GM23338 (cell line): ENCODE results near the gene SARNP. TPM values are rescaled to one million over a fixed set of nuclear protein-coding genes. Genes with fewer than 3 reads are reported as not detected.

Source experiments
- ATAC-seq: fragments of 200-7000 bp; cut with Tn5 transposase; 3 replicates; pipeline ENCODE4 v1.9.1; 2020
- DNase-seq: peaks from one replicate; pipeline ENCODE4 v3.0.0-alpha.2; 2015; ENCODE audit warnings: low spot score
- H2AFZ ChIP-seq: fragments of 200-600 bp; sonication (generic); 2 replicates; pipeline ENCODE4 v1.8.0; 2016; ENCODE audit warnings: antibody characterized with exemption, mild to moderate bottlenecking, moderate library complexity
- H3F3A ChIP-seq: fragments of 200-600 bp; sonication (generic); replicated peaks from 2 replicates; pipeline ENCODE4 v1.8.0; 2017; ENCODE audit warnings: antibody characterized with exemption, mixed run types, low read depth
- H3K27ac ChIP-seq: fragments of 200-600 bp; sonication (generic); 2 replicates; pipeline ENCODE4 v1.6.1; 2016; ENCODE audit warnings: low read depth
- H3K27me3 ChIP-seq: fragments of 200-600 bp; sonication (generic); 2 replicates; pipeline ENCODE4 v1.8.0; 2016; ENCODE audit warnings: mild to moderate bottlenecking, mixed run types, moderate library complexity; ENCODE audit not compliant: insufficient read depth
- H3K36me3 ChIP-seq: fragments of 200-600 bp; sonication (generic); 2 replicates; pipeline ENCODE4 v1.8.0; 2016; ENCODE audit warnings: mild to moderate bottlenecking; ENCODE audit not compliant: insufficient read depth
- H3K4me1 ChIP-seq: fragments of 200-600 bp; sonication (generic); 2 replicates; pipeline ENCODE4 v1.8.0; 2016; ENCODE audit warnings: mild to moderate bottlenecking, moderate library complexity; ENCODE audit not compliant: insufficient read depth
- H3K4me2 ChIP-seq: fragments of 200-600 bp; sonication (generic); 2 replicates; pipeline ENCODE4 v1.7.1; 2017; ENCODE audit warnings: mixed run types
- H3K4me3 ChIP-seq: fragments of 200-600 bp; sonication (generic); 2 replicates; pipeline ENCODE4 v1.6.1; 2016; ENCODE audit warnings: mixed run types
- H3K79me2 ChIP-seq: fragments of 200-600 bp; sonication (generic); replicated peaks from 2 replicates; pipeline ENCODE4 v1.8.0; 2017; ENCODE audit warnings: mild to moderate bottlenecking; ENCODE audit not compliant: insufficient read depth
- H3K9me2 ChIP-seq: fragments of 200-600 bp; sonication (generic); 2 replicates; pipeline ENCODE4 v1.8.0; 2017; ENCODE audit not compliant: insufficient read depth
- H4K20me1 ChIP-seq: fragments of 200-600 bp; sonication (generic); replicated peaks from 2 replicates; pipeline ENCODE4 v1.8.0; 2017; ENCODE audit warnings: mild to moderate bottlenecking; ENCODE audit not compliant: insufficient read depth
- H3K27ac Mint-ChIP-seq: 2 replicates; pipeline ENCODE4 v1.8.0; 2020; ENCODE audit warnings: inconsistent platforms, mild to moderate bottlenecking, moderate library complexity, mixed read lengths
- H3K27me3 Mint-ChIP-seq: 3 replicates; pipeline ENCODE4 v1.8.0; 2022; ENCODE audit warnings: low read depth, mild to moderate bottlenecking, moderate library complexity, mixed read lengths, inconsistent platforms; ENCODE audit not compliant: insufficient read depth, poor library complexity
- H3K36me3 Mint-ChIP-seq: 3 replicates; pipeline ENCODE4 v1.8.0; 2021; ENCODE audit warnings: low read depth, mild to moderate bottlenecking, inconsistent platforms, moderate library complexity, mixed read lengths
- H3K4me1 Mint-ChIP-seq: 3 replicates; pipeline ENCODE4 v1.8.0; 2020; ENCODE audit warnings: mild to moderate bottlenecking, inconsistent platforms, mixed read lengths
- H3K4me3 Mint-ChIP-seq: 3 replicates; pipeline ENCODE4 v1.8.0; 2021; ENCODE audit warnings: moderate library complexity, mild to moderate bottlenecking, inconsistent platforms, mixed read lengths
- H3K9me3 Mint-ChIP-seq: 3 replicates; pipeline ENCODE4 v1.8.0; 2020; ENCODE audit warnings: moderate library complexity, mild to moderate bottlenecking, inconsistent platforms, mixed read lengths
- CREB1 ChIP-seq: fragments of 250-450 bp; sonication (Bioruptor Pico); IDR thresholded peaks from 2 replicates; pipeline ENCODE4 v1.5.0; 2020; ENCODE audit warnings: low read depth, mild to moderate bottlenecking, moderate library complexity
- EZH2 ChIP-seq: fragments of 200-600 bp; sonication (generic); IDR thresholded peaks from one replicate; pipeline ENCODE4 v1.8.0; 2017; ENCODE audit warnings: antibody characterized with exemption, mild to moderate bottlenecking, low read depth; ENCODE audit not compliant: unreplicated experiment
- EZH2phosphoT487 ChIP-seq: fragments of 200-600 bp; sonication (generic); IDR thresholded peaks from one replicate; pipeline ENCODE4 v1.8.1; 2018; ENCODE audit warnings: antibody characterized with exemption; ENCODE audit not compliant: unreplicated experiment
- JUNB ChIP-seq: IDR thresholded peaks from one replicate; pipeline ENCODE4 v1.6.1; 2016; ENCODE audit warnings: antibody characterized with exemption; ENCODE audit not compliant: unreplicated experiment
- NANOG ChIP-seq: IDR thresholded peaks from 2 replicates; pipeline ENCODE4 v1.6.1; 2016; ENCODE audit warnings: antibody characterized with exemption, borderline replicate concordance
- POLR2AphosphoS5 ChIP-seq: IDR thresholded peaks from 2 replicates; pipeline ENCODE4 v1.6.1; 2016; ENCODE audit warnings: antibody characterized with exemption, low read depth
- REST ChIP-seq: IDR thresholded peaks from one replicate; pipeline ENCODE4 v1.6.1; 2018; ENCODE audit warnings: antibody characterized with exemption; ENCODE audit not compliant: unreplicated experiment
- STAT1 ChIP-seq: IDR thresholded peaks from one replicate; pipeline ENCODE4 v1.6.1; 2016; ENCODE audit warnings: antibody characterized with exemption; ENCODE audit not compliant: unreplicated experiment
- ZNF114 ChIP-seq: fragments of 250-450 bp; sonication (Bioruptor Pico); IDR thresholded peaks from 2 replicates; pipeline ENCODE4 v1.5.0; 2020; ENCODE audit warnings: mild to moderate bottlenecking, moderate library complexity
- ZNF331 ChIP-seq: fragments of 250-450 bp; sonication (Bioruptor Pico); IDR thresholded peaks from 2 replicates; pipeline ENCODE4 v1.5.0; 2020; ENCODE audit warnings: low read depth, mild to moderate bottlenecking, moderate library complexity
- ZNF462 ChIP-seq: fragments of 250-450 bp; sonication (Bioruptor Pico); IDR thresholded peaks from 2 replicates; pipeline ENCODE4 v1.5.0; 2020; ENCODE audit warnings: mild to moderate bottlenecking, moderate library complexity
- polyA plus RNA-seq: library from polyadenylated mRNA; unstranded; fragments of >200 nt; fragmentation: Nextera tagmentation; extraction: Ambion mirVana; gene quantifications from 2 replicates; pipeline ENCODE4 v1.2.1, GENCODE V29; 2016
- total RNA-seq: library from RNA; depleted of rRNA; stranded (reverse); fragments of >200 nt; shearing (Covaris generic); gene quantifications from 2 replicates; pipeline ENCODE4 v1.2.3, GENCODE V29; 2014
- TF ChIP-seq, protein P1 (sequence below), 2 experiments: fragments of 200-600 bp in 1 of 2; sonication (generic) in 1 of 2; conservative IDR thresholded peaks; 2 replicates each; pipeline versions ENCODE4 v1.5.1 to v1.6.1; 2016 to 2017; ENCODE audit warnings: antibody characterized with exemption in 2 of 2, low read depth in 2 of 2, mild to moderate bottlenecking in 2 of 2, moderate library complexity in 1 of 2
- TF ChIP-seq, protein P2 (sequence below): IDR thresholded peaks from 2 replicates; pipeline ENCODE4 v1.6.1; 2016; ENCODE audit warnings: antibody characterized with exemption

SARNP gene
- total and polyA plus RNA-seq, 2 experiments from 2014 or later = 96.0 to 313 TPM

- no peak overlapping the region for H3K4me2 ChIP-seq
- H3K27me3 Mint-ChIP-seq = peaks cover 16% of the 10 kb centered on the region
- no peak overlapping the region for H2AFZ ChIP-seq
- no peaks in the 10 kb centered on the region for H3K36me3 ChIP-seq
- peaks cover 3% of the 10 kb centered on the region; the same call in 2 of the 3 replicates for H3K36me3 Mint-ChIP-seq
- no peak overlapping the region for H3K4me3 Mint-ChIP-seq
- no peak overlapping the region for H3K4me3 ChIP-seq
- H3K27ac ChIP-seq = no peak overlapping the region
- H3K27ac Mint-ChIP-seq = no peak overlapping the region
- H3K27me3 ChIP-seq = no peaks in the 10 kb centered on the region
- no peaks in the 10 kb centered on the region; the same call in 2 of the 3 replicates for H3K9me3 Mint-ChIP-seq
- peaks cover 13% of the 10 kb centered on the region; the same call in 1 of the 2 replicates for H3F3A ChIP-seq
- H3K4me1 ChIP-seq = peaks cover 24% of the 10 kb centered on the region
- DNase-seq (no peak), ATAC-seq (no peak)
- peaks cover 9% of the 10 kb centered on the region for H3K79me2 ChIP-seq
- H3K9me2 ChIP-seq = no peaks in the 10 kb centered on the region
- H4K20me1 ChIP-seq = no peaks in the 10 kb centered on the region
- H3K4me1 Mint-ChIP-seq = peaks cover 28% of the 10 kb centered on the region
- TF ChIP-seq CREB1 (CRISPR knock-in tag) (no peak), ZNF114 (CRISPR knock-in tag) (no peak), EZH2 (no peak), ZNF331 (CRISPR knock-in tag) (no peak), STAT1 (no peak), REST (no peak), NANOG (no peak), EZH2phosphoT487 (no peak), ZNF462 (CRISPR knock-in tag) (no peak), POLR2AphosphoS5 (no peak), JUNB (no peak)
- TF ChIP-seq, protein P1, sequence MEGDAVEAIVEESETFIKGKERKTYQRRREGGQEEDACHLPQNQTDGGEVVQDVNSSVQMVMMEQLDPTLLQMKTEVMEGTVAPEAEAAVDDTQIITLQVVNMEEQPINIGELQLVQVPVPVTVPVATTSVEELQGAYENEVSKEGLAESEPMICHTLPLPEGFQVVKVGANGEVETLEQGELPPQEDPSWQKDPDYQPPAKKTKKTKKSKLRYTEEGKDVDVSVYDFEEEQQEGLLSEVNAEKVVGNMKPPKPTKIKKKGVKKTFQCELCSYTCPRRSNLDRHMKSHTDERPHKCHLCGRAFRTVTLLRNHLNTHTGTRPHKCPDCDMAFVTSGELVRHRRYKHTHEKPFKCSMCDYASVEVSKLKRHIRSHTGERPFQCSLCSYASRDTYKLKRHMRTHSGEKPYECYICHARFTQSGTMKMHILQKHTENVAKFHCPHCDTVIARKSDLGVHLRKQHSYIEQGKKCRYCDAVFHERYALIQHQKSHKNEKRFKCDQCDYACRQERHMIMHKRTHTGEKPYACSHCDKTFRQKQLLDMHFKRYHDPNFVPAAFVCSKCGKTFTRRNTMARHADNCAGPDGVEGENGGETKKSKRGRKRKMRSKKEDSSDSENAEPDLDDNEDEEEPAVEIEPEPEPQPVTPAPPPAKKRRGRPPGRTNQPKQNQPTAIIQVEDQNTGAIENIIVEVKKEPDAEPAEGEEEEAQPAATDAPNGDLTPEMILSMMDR (conservative IDR thresholded peaks at IDR 0.05; ENCODE audit: low read depth in 2 of 2) = no peak
- TF ChIP-seq, protein P2, sequence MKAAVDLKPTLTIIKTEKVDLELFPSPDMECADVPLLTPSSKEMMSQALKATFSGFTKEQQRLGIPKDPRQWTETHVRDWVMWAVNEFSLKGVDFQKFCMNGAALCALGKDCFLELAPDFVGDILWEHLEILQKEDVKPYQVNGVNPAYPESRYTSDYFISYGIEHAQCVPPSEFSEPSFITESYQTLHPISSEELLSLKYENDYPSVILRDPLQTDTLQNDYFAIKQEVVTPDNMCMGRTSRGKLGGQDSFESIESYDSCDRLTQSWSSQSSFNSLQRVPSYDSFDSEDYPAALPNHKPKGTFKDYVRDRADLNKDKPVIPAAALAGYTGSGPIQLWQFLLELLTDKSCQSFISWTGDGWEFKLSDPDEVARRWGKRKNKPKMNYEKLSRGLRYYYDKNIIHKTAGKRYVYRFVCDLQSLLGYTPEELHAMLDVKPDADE = no peak
These were observed 85.2 kb downstream of the SARNP start for GRCh38 chr12:55732288-55732687.
